ENCODE data around the gene GFY. TPM values are rescaled to one million over a fixed set of nuclear protein-coding genes. Genes with fewer than 3 reads are reported as not detected.

Gene GFY
- total and polyA plus RNA-seq, 10 of the 15 experiments (the other 5 are each of a cell fraction or from before 2014, with no cell fraction given), result 0.05 TPM; not detected in 9

- peak; percentile 44; the same call in 1 of the 2 replicates for TF ChIP-seq NFIC (IDR thresholded peaks at IDR 0.05; ENCODE audit: low read depth, low read length)
- no peak; the same call in 1 of the 2 replicates for TF ChIP-seq PKNOX1 (IDR thresholded peaks at IDR 0.05)
- peak; percentile 71 to 91; a peak in 3 of 4 replicates for TF ChIP-seq BHLHE40 (IDR thresholded peaks at IDR 0.05; ENCODE audit: borderline replicate concordance in 1 of 2, low read depth in 2 of 2, low read length in 1 of 2)
- peak; percentile 84; the same call in 1 of the 2 replicates for TF ChIP-seq BACH1 (IDR thresholded peaks at IDR 0.05; ENCODE audit: borderline replicate concordance)
- TF ChIP-seq CHD1 (IDR thresholded peaks at IDR 0.05; ENCODE audit: low read depth, low read length), result no peak
- no peak for TF ChIP-seq ETV6 (conservative IDR thresholded peaks at IDR 0.05 in 1 of 2, IDR thresholded peaks at IDR 0.05 in 1 of 2; ENCODE audit: borderline replicate concordance in 1 of 2, low read depth in 1 of 2)
- no peak for TF ChIP-seq HCFC1 (IDR thresholded peaks at IDR 0.05; ENCODE audit: low read length)
- TF ChIP-seq NR2F1 (conservative IDR thresholded peaks at IDR 0.05), result peak; percentile 87
- TF ChIP-seq EP300 (IDR thresholded peaks at IDR 0.05; ENCODE audit: borderline replicate concordance in 1 of 2, control insufficient read depth in 1 of 2, low read depth in 2 of 2, low read length in 2 of 2), result peak; percentile 93 to 96; a peak in 3 of 4 replicates
- TF ChIP-seq MYB (IDR thresholded peaks at IDR 0.05; ENCODE audit: borderline replicate concordance, low read depth, low read length), result no peak
- no peak for TF ChIP-seq ZNF217 (IDR thresholded peaks at IDR 0.05)
- TF ChIP-seq SKIL (IDR thresholded peaks at IDR 0.05; ENCODE audit: low read depth, poor library complexity, severe bottlenecking), result no peak
- TF ChIP-seq POU2F2 (IDR thresholded peaks at IDR 0.05; ENCODE audit: borderline replicate concordance, low read depth, low read length), result peak; percentile 94; the same call in 2 of the 3 replicates
- no peak for TF ChIP-seq FOS (IDR thresholded peaks at IDR 0.05; ENCODE audit: borderline replicate concordance, extremely low read depth, insufficient read length)
- TF ChIP-seq NFYB (IDR thresholded peaks at IDR 0.05; ENCODE audit: insufficient read depth, low read depth, low read length), result no peak
- no peak for TF ChIP-seq ZNF384 (IDR thresholded peaks at IDR 0.05; ENCODE audit: borderline replicate concordance, low read depth, low read length)
- no peak for TF ChIP-seq SUZ12 (IDR thresholded peaks at IDR 0.05; ENCODE audit: unreplicated experiment)
- peak; percentile 56; the same call in 1 of the 2 replicates for TF ChIP-seq ZNF687 (IDR thresholded peaks at IDR 0.05)
- no peak for TF ChIP-seq NFXL1 (IDR thresholded peaks at IDR 0.05; ENCODE audit: borderline replicate concordance)
- TF ChIP-seq PML (IDR thresholded peaks at IDR 0.05; ENCODE audit: low read length), result no peak
- peak; percentile 74 for TF ChIP-seq TBL1XR1 (IDR thresholded peaks at IDR 0.05; ENCODE audit: low read depth, low read length)
- TF ChIP-seq TCF12 (IDR thresholded peaks at IDR 0.05; ENCODE audit: low read depth, low read length), result peak; percentile 83; the same call in 1 of the 2 replicates
Measured at GRCh38 chr19:49415102-49415809, 9.9 kb upstream of the GFY start (continued).

Measured in GM12878 (cell line).